ENCODE data around the gene ACBD4. TPM values are rescaled to one million over a fixed set of nuclear protein-coding genes. Genes with fewer than 3 reads are reported as not detected.

Gene ACBD4
- total and polyA plus RNA-seq, 2 of the 13 experiments (the other 11 are each of a cell fraction or from before 2014, with no cell fraction given) = 16.1 to 26.9 TPM

GRCh38 chr17:45160447-45161287 lies 25.2 kb downstream of the ACBD4 start (continued):
- TF ChIP-seq ZNF468 (CRISPR knock-in tag; IDR thresholded peaks at IDR 0.05) = no peak
- no peak for TF ChIP-seq KDM3A (CRISPR knock-in tag; IDR thresholded peaks at IDR 0.05; ENCODE audit: low read depth)
- no peak for TF ChIP-seq DRAP1 (CRISPR knock-in tag; IDR thresholded peaks at IDR 0.05)
- peak; percentile 93 for TF ChIP-seq SATB2 (CRISPR knock-in tag; IDR thresholded peaks at IDR 0.05)
- no peak for TF ChIP-seq ZFYVE20 (CRISPR knock-in tag; IDR thresholded peaks at IDR 0.05; ENCODE audit: borderline replicate concordance, low read depth)
- TF ChIP-seq IRF2 (CRISPR knock-in tag; IDR thresholded peaks at IDR 0.05) = no peak
- TF ChIP-seq GMEB1 (CRISPR knock-in tag; IDR thresholded peaks at IDR 0.05; ENCODE audit: borderline replicate concordance) = no peak
- no peak for TF ChIP-seq TCF7 (IDR thresholded peaks at IDR 0.05; ENCODE audit: low read depth)
- no peak; the same call in 1 of the 2 replicates for TF ChIP-seq ZFP36L2 (CRISPR knock-in tag; IDR thresholded peaks at IDR 0.05)
- TF ChIP-seq CTCF (CRISPR knock-in tag; IDR thresholded peaks at IDR 0.05) = peak; percentile 89
- TF ChIP-seq RFX1 (IDR thresholded peaks at IDR 0.05) = no peak
- no peak; the same call in 1 of the 2 replicates for TF ChIP-seq NFIC (IDR thresholded peaks at IDR 0.05; ENCODE audit: low read length)
- TF ChIP-seq NKX3-1 (CRISPR knock-in tag; IDR thresholded peaks at IDR 0.05) = 0 out of 2 replicates have a peak, but pooled peaks have one; percentile 76
- TF ChIP-seq ZNF549 (CRISPR knock-in tag; IDR thresholded peaks at IDR 0.05) = 0 out of 2 replicates have a peak, but pooled peaks have one; percentile 51
- peak; percentile 100 for TF ChIP-seq RBM39 (IDR thresholded peaks at IDR 0.05; ENCODE audit: low read depth, low read length, poor library complexity, severe bottlenecking)
- TF ChIP-seq ZNF362 (CRISPR knock-in tag; IDR thresholded peaks at IDR 0.05; ENCODE audit: borderline replicate concordance) = peak; percentile 57; the same call in 1 of the 2 replicates
- TF ChIP-seq NFE2L2 (IDR thresholded peaks at IDR 0.05; ENCODE audit: low read length) = no peak
- no peak for TF ChIP-seq SNAPC2 (CRISPR knock-in tag; IDR thresholded peaks at IDR 0.05)
- peak; percentile 45; the same call in 1 of the 2 replicates for TF ChIP-seq CEBPG (CRISPR knock-in tag; IDR thresholded peaks at IDR 0.05)
- no peak for TF ChIP-seq ATM (IDR thresholded peaks at IDR 0.05; ENCODE audit: borderline replicate concordance)
- TF ChIP-seq ZNF503 (CRISPR knock-in tag; IDR thresholded peaks at IDR 0.05) = no peak; the same call in 1 of the 2 replicates
